ENCODE measurements around the gene TMEM53. TPM values are rescaled to one million over a fixed set of nuclear protein-coding genes. Genes with fewer than 3 reads are reported as not detected.

The TMEM53 gene
- total RNA-seq (2021; fragmentation: NEBNext Ultra II Directional; extraction: Animal tissue kit (Norgen Biotek cat#: 25700)) (6.7 and 9.5 TPM in 2 replicates), polyA plus RNA-seq (2011; rRNA removed) (27.9 and 38.9 TPM in 2 replicates), polyA minus RNA-seq (2011; rRNA and poly(A)+ RNA removed) (10.7 and 11.6 TPM in 2 replicates)
- 16.2 TPM for polyA plus RNA-seq (2011; cell fraction: cytosol; rRNA removed)
- 13.8 TPM for polyA plus RNA-seq (2011; cell fraction: nucleus; rRNA removed)
- 7.9 to 14.5 TPM (median 11.6 TPM) in 4 replicates for polyA plus RNA-seq (2012, experiment 1 of 2)
- polyA plus RNA-seq (2012, experiment 2 of 2) = 10.1 TPM
- polyA plus RNA-seq (2013, experiment 1 of 2) = 9.7 TPM
- 10.5 TPM for polyA plus RNA-seq (2013, experiment 2 of 2)
- 8.9 TPM for polyA minus RNA-seq (2011; cell fraction: cytosol; rRNA and poly(A)+ RNA removed)
- 5.7 TPM for polyA minus RNA-seq (2011; cell fraction: nucleus; rRNA and poly(A)+ RNA removed)
- long read RNA-seq, experiment 1, transcript TMEM53-202 (3 exons, 2,310 nt) = major isoform, 7 of 19 reads
- long read RNA-seq, experiment 1, partial matches to known transcripts = 1 of 19 reads
- long read RNA-seq, experiment 1, other reads (novel, unspliced or antisense) = 3 of 19 reads
- long read RNA-seq, experiment 2, transcript TMEM53-202 (3 exons, 2,310 nt) = major isoform, 13 of 23 reads
- long read RNA-seq, experiment 2, transcript TMEM53-201 (3 exons, 890 nt) = minor isoform, 5 of 23 reads
- long read RNA-seq, experiment 2, partial matches to known transcripts = 0 of 23 reads
- long read RNA-seq, experiment 2, other reads (novel, unspliced or antisense) = 0 of 23 reads

- Histone ChIP-seq H3K36me3 (ENCODE audit: control insufficient read depth in 2 of 4, insufficient read depth in 4 of 4, low read length in 3 of 4) (no peaks in the 10 kb centered on the region; a peak in 2 of 8 replicates), H2BK20ac (ENCODE audit: low read length) (0 out of 2 replicates have a peak within 1 kb of the TSS, but pooled peaks have one; percentile 61), H2BK5ac (ENCODE audit: low read depth, low read length) (peak within 1 kb of the TSS; percentile 96), H2BK120ac (replicated peaks; ENCODE audit: low read depth, low read length) (no peak within 1 kb of the TSS), H3K56ac (replicated peaks; ENCODE audit: insufficient read length, low read depth, low read length) (peak within 1 kb of the TSS; percentile 92), H3K4me1 (replicated peaks in 1 of 4; ENCODE audit: control insufficient read depth in 3 of 4, insufficient read depth in 4 of 4, low read length in 3 of 4) (peaks cover 4 to 11% (median 6%) of the 10 kb centered on the region in 4 experiments; a peak in 6 of 7 replicates), H3K23ac (ENCODE audit: insufficient read length) (no peak within 1 kb of the TSS), H3K23me2 (ENCODE audit: low read depth, low read length) (peaks cover 11% of the 10 kb centered on the region), H3K4me3 (ENCODE audit: extremely low read depth in 1 of 4, insufficient read depth in 2 of 4, low read depth in 3 of 4, low read length in 4 of 4) (peak within 1 kb of the TSS; percentile 58 to 93 (median 75)), H3K27me3 (replicated peaks in 1 of 4; ENCODE audit: control insufficient read depth in 3 of 4, extremely low read depth in 1 of 4, insufficient read depth in 3 of 4, low read length in 3 of 4) (no peaks in the 10 kb centered on the region; a peak in 1 of 7 replicates), H3K14ac (ENCODE audit: insufficient read length) (no peak within 1 kb of the TSS), H4K20me1 (replicated peaks in 1 of 2; ENCODE audit: control insufficient read depth in 1 of 2, insufficient read depth in 2 of 2, low read length in 2 of 2) (no peaks in the 10 kb centered on the region), H2BK12ac (ENCODE audit: low read depth, low read length) (peak within 1 kb of the TSS; percentile 65; the same call in 1 of the 2 replicates), H3K4me2 (ENCODE audit: insufficient read depth in 1 of 2, low read depth in 2 of 2, low read length in 2 of 2) (peak within 1 kb of the TSS; percentile 93 to 97), H3K27ac (ENCODE audit: low read depth, low read length) (peak within 1 kb of the TSS; percentile 80), H2AK5ac (ENCODE audit: low read depth, low read length) (no peak within 1 kb of the TSS; the same call in 1 of the 2 replicates), H3K4ac (replicated peaks; ENCODE audit: insufficient read length, low read depth, low read length) (no peak within 1 kb of the TSS), H3K79me1 (ENCODE audit: low read depth, low read length) (no peaks in the 10 kb centered on the region), H3K9me3 (ENCODE audit: insufficient read depth in 2 of 2, low read depth in 1 of 2, low read length in 1 of 2) (no peaks in the 10 kb centered on the region), H4K91ac (replicated peaks; ENCODE audit: insufficient read length, low read length) (peak within 1 kb of the TSS; percentile 86), H2BK15ac (ENCODE audit: low read length) (no peak within 1 kb of the TSS), H2AFZ (ENCODE audit: low read length) (peak within 1 kb of the TSS; percentile 87), H3K79me2 (ENCODE audit: control insufficient read depth in 1 of 2, insufficient read depth in 2 of 2, low read length in 2 of 2) (no peaks in the 10 kb centered on the region), H4K8ac (ENCODE audit: extremely low read depth, insufficient read depth, low read length) (peak within 1 kb of the TSS; percentile 93), H3K9ac (replicated peaks in 1 of 4; ENCODE audit: extremely low read depth in 1 of 4, low read depth in 3 of 4, low read length in 3 of 4) (peak within 1 kb of the TSS in 3 of 4 experiments; percentile 74 to 88 (median 84); a peak in 6 of 7 replicates), H3K18ac (ENCODE audit: extremely low read depth, low read length) (peak within 1 kb of the TSS; percentile 93), H4K5ac (ENCODE audit: insufficient read length, low read depth, low read length) (peak within 1 kb of the TSS; percentile 98)
- DNase-seq (ENCODE audit: low read depth in 1 of 2, low spot score in 2 of 2) (peak; percentile 97 to 98), FAIRE-seq (peak; percentile 62)
- ChIA-PET POLR2A (ENCODE audit: partially characterized antibody) (interaction anchor here (1.0 to 3.3 kb wide), 11 partner anchors 8 to 337 kb away, joined by 3 to 23 read pairs (median 3); partner anchors contain the start of genes HECTD3 and RPS8), CTCF (ENCODE audit: partially characterized antibody) (interaction anchor here (0.5 to 5.9 kb wide), 12 partner anchors 10 to 66 kb away, joined by 3 to 29 read pairs (median 4); no protein-coding TSS in a partner anchor)
- WGBS, 2 experiments (ENCODE audit: extremely low coverage in 1 of 2, insufficient coverage in 1 of 2, insufficient read length in 1 of 2, insufficient replicate concordance in 2 of 2, low coverage in 1 of 2, low lambda C conversion rate in 2 of 2, missing lambda C conversion rate in 1 of 2) = 2% methylated on average over 47 of the region's 56 CpGs; no CpG with 5 or more reads in 1 of the 2 experiments
- TF ChIP-seq SP1 (IDR thresholded peaks at IDR 0.05; ENCODE audit: low read depth, low read length) (peak; percentile 99), KDM1A (IDR thresholded peaks at IDR 0.05; ENCODE audit: borderline replicate concordance, low read length) (no peak), BACH1 (IDR thresholded peaks at IDR 0.05; ENCODE audit: low read length) (no peak), HDAC2 (IDR thresholded peaks at IDR 0.05; ENCODE audit: borderline replicate concordance in 1 of 2, low read depth in 2 of 2, low read length in 2 of 2) (no peak), POU5F1 (IDR thresholded peaks at IDR 0.05; ENCODE audit: low read depth, low read length) (no peak), TEAD4 (IDR thresholded peaks at IDR 0.05; ENCODE audit: low read depth, low read length) (no peak), TAF7 (optimal IDR thresholded peaks at IDR 0.05; ENCODE audit: borderline replicate concordance, low read depth, low read length) (no peak)
Measured at GRCh38 chr1:44674113-44675000, at the start of gene TMEM53, which contains the start of gene ARMH1. Gene TMEM53 (minus strand): TSS chr1:44674481. CDS start chr1:44674391, 90 bp downstream. Gene ARMH1 (plus strand): TSS chr1:44674714. CDS start chr1:44689698, 14,984 bp downstream.

Data from H1 (cell line).